Renal cortex interstitium (tissue), 11 donors: ENCODE measurements around the gene DCTN2. TPM values are rescaled to one million over a fixed set of nuclear protein-coding genes. Genes with fewer than 3 reads are reported as not detected.
"Not testable (repeated sequence)": the region's sequence is repeated elsewhere in the genome, so short reads cannot be mapped to it uniquely, and the experiment has no call there.

ENCODE experiments used
- DNase-seq, 11 donors: peaks; one replicate each; pipeline ENCODE4 v3.0.0-alpha.2; 2013; ENCODE audit warnings: low read depth in 9 of 11, low spot score in 4 of 11; ENCODE audit errors: extremely low read depth in 1 of 11
- polyA plus RNA-seq, 3 donors: library from polyadenylated mRNA; unstranded; fragments of 120-200 nt; gene quantifications; one replicate each; pipeline ENCODE4 v1.2.1, GENCODE V29; 2013; ENCODE audit not compliant: insufficient read length in 3 of 3

Gene DCTN2
- polyA plus RNA-seq, 3 donors = 160 to 172 (median 172) TPM

DNA sequence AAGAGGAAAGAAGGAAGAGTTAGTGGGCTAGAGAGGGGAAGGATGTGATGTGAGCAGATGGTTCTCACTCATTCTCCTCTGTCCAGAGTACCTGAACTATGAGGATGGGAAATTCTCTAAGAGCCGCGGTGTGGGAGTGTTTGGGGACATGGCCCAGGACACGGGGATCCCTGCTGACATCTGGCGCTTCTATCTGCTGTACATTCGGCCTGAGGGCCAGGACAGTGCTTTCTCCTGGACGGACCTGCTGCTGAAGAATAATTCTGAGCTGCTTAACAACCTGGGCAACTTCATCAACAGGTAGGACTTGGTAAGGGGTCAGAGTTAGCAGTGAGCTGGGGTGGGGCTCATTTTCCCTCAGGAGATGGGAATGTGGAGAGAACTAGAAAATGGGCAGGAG, 34.3 kb downstream of the DCTN2 start:
- DNase-seq = no peak

DNA sequence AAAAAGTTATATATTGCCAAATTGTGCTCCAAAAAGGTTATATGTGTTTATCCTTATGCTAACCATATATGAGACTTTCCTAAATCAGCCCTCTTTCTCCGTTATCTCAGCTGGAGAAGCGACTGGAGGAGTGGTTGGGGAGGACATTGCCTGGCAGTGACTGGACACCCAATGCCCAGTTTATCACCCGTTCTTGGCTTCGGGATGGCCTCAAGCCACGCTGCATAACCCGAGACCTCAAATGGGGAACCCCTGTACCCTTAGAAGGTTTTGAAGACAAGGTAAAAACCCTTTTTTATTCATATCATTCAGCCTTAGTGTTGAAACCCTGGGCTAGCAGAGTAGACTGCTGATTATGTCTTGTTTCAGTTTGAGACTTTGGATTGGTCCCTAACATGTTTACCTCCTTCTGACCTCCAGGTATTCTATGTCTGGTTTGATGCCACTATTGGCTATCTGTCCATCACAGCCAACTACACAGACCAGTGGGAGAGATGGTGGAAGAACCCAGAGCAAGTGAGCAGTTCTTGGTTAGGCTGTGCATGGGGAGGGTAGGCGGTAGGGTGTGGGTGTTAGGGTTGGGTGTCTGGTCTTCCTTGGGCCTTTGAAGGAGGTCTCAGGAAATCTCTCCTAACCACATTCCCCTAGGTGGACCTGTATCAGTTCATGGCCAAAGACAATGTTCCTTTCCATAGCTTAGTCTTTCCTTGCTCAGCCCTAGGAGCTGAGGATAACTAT, 35.2 kb downstream of the DCTN2 start:
- no peak for DNase-seq

DNA sequence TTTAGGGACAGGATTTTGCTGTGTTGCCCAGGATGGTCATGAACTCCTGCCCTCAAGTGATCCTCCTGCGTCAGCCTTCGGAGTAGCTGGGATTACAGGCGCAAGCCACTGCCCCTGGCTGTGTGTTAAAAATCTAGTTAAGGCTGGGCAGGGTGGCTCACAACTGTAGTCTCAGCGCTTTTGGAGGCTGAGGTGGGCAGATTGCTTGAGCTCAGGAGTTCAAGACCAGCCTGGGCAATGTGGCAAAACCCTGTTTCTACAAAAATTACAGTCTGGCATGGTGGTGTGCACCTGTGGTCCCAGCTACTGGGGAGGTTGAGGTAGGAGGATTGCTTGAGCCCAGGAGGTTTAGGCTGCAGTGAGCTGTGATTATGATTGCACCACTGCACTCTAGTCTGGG, 35.8 kb downstream of the DCTN2 start:
- DNase-seq = no peak

DNA sequence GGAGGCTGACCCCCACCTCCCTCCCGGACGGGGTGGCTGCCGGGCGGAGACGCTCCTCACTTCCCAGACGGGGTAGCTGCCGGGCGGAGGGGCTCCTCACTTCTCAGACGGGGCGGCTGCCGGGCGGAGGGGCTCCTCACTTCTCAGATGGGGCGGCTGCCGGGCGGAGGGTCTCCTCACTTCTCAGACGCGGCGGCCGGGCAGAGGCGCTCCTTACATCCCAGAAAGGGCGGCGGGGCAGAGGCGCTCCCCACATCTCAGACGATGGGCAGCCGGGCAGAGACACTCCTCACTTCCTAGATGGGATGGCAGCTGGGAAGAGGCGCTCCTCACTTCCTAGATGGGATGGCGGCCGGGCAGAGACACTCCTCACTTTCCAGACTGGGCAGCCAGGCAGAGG, 39.2 kb downstream of the DCTN2 start:
- DNase-seq = not testable (repeated sequence)

DNA sequence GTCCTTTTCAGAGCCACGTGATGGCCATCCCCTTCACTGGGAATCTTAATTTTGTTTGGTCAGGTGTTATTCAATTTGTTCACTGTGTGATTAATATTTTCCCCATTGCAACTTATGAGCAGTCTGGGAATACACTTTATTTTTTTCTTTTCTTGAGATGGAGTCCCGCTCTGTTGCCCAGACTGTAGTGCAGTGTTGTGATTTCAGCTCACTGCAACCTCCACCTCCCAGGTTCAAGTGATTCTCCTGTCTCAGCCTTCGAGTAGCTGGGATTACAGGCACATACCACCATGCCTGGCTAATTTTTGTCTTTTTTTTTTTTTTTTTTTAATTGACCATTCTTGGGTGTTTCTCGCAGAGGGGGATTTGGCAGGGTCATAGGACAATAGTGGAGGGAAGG, 40.5 kb downstream of the DCTN2 start:
- not testable (repeated sequence) for DNase-seq

DNA sequence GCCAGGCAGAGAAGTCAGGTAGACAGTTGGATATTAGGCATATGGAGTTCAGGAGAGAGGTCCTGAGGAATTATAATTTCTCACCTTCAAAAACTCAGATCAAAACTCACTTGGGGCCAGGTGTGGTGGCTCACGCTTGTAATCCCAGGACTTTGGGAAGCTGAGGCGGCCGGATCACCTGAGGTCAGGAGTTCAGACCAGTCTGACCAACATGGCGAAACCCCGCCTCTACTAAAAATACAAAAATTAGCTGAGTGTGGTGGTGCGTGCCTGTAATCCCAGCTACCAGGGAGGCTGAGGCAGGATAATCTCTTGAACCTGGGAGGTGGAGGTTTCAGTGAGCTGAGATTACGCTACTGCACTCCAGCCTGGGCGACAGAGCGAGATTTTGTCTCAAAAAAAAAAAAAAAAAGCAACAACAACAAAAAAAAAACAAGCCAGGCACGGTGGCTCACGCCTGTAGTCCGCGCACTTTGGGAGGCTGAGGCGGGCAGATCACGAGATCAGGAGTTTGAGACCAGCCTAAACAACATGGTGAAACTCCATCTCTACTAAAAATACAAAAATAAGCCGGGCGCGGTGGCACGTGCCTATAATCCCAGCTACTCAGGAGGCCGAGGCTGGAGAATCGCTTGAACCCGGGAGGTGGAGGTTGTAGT, 44.6 kb downstream of the DCTN2 start:
- not testable (repeated sequence) for DNase-seq

DNA sequence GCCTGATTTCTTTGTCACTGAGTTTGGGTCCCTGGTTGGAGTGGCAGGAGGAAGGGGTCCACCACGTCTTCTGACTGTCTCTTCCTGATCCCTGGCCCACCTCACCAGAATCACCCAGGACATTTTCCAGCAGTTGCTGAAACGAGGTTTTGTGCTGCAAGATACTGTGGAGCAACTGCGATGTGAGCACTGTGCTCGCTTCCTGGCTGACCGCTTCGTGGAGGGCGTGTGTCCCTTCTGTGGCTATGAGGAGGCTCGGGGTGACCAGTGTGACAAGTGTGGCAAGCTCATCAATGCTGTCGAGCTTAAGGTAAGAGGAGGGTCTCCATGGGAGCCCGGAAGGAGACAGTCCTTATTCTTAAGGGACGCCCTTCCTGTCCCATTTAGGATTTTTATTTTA, 46.8 kb downstream of the DCTN2 start:
- no peak for DNase-seq

DNA sequence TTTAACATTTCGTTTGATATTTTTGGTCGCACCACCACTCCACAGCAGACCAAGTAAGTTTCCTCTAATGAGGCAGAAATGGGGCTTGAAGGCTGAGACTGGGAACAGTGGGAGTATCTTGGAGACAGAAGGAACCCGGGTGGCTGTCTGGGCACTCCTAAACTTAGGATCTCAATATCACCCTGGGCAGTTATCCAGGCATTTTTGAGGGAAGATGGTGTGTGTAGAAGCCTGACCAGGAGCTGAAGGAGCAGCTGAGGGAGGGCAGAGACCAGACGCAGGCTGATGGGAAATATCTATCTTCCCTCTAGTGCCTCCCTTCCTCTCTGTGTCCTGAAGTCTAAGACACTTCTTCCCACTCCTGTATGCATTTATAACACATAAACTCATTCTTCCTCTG, 48.4 kb downstream of the DCTN2 start:
- DNase-seq = no peak

DNA sequence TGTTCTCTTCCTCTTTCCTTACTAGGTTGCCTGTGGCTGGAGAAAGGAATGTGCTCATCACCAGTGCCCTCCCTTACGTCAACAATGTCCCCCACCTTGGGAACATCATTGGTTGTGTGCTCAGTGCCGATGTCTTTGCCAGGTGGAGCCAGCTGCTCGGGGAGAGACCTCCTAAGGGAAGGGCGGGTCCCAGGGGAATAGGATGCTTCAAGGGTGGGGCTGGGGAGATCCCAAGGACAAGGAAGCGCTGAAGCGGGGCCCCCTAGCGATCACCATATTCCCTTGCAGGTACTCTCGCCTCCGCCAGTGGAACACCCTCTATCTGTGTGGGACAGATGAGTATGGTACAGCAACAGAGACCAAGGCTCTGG, 48.9 kb downstream of the DCTN2 start:
- DNase-seq = no peak

DNA sequence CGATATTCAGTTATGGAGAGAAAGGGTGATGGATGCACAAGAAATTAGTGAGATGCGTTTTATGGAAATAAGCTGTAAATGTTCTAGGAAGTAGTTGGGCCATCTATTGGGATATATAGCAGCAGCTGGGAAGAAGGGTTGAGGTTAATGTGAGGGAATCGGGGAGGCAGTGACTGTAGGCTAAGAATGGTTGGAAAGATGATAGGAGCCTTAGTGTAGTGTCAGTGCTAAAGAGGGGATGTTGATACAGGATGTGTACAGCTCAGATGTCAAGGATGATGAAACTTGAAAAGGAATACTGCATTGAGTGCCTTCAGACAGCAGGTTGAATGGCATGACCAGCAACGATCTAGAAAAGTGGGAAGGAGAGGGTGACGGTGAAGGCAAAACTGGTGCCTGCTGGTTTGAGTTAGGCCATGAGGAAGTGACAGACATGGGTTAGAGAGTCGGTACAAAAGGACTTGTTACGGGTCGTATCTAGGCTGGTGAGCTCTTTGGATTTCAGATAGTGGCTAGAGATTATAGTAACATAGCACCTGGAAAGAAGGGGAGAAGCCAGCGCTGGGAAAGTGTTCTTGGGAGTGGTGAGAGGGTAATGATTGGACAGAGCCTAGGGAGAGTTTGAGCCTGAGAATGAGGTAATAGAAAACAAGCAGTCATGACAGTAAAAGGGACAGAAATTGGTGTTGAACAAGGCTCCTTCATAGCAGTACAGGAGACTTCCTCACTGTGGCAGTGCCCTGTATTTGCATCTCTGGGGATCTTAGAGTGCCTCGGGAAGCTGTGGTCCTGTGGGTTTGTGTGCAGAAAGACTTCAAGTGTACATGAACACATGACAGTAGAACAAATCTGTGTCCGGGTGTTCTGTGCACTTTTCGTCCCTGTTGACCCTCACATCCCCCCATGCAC, 49.5 kb downstream of the DCTN2 start:
- no peak for DNase-seq

DNA sequence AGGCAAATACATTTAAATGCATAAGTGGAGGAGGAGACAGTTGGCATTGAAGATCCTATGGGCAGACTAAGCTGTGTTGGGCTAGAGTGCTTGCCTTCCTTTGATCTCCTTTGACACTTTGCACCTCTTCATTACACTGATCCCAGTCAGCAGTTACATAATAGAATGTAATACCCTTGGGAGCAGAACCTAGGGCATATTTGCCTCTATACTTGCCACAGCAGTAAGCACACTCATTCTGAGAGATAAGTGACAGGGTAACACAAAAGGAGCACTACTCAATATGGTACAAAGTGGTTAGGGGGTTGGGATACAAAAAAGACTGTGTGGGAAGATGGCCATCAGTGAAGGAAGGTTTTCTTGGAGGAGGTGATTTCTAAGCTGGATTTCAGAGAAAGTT, 50.2 kb downstream of the DCTN2 start:
- DNase-seq = no peak

DNA sequence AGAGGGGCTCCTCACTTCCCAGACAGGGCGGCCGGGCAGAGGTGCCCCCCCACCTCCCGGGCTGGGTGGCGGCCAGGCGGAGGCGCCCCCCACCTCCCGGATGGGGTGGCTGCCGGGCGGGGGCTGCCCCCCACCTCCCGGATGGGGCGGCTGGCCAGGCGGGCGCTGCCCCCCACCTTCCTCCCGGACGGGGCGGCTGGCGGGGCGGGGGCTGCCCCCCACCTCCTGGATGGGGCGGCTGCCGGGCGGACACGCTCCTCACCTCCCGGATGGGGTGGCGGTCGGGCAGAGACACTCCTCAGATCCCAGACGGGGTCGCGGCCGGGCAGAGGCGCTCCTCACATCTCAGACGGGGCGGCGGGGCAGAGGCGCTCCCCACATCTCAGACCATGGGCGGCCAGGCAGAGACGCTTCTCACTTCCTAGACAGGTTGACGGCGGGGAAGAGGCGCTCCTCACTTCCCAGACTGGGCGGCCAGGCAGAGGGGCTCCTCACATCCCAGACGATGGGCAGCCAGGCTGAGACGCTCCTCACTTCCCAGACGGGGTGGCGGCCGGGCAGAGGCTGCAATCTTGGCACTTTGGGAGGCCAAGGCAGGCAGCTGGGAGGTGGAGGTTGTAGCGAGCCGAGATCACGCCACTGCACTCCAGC, 51.8 kb downstream of the DCTN2 start:
- DNase-seq = not testable (repeated sequence)

DNA sequence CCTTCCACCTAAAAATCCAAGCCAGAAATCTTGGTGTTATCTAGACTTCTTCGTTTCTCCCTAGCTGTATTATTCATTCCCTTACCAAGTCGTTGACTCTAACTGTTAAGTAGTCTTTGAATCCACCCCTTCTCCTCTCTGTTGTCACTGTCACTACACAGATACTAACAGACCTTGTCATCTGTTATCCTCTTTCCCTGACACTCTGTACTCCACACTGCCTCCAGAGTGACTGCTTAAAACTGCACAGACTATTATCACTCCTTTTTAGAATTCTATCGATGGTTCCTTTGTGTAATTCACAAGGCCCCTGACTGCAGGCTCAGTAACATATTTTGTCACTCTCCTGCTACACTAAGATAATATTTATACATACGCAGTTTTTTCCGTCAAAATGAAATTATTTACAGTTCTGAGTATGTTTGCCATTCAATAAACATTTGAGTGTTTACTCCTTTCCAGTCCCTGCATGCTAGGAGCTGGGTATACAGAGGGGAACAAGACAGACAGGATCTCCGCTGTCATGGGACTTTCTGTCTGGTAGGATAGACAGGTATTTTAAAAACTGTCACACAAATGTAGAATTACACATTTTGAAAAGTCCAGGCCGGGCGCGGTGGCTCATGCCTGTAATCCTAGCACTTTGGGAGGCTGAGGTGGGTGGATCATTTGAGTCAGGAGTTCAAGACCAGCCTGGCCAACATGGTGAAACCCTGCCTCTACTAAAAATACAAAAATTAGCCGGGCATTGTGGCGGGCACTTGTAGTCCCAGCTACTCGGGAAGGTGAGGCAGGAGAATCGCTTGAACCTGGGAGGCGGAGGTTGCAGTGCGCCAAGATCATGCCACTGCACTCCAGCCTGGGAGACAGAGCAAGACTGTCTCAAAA, 55.4 kb downstream of the DCTN2 start:
- DNase-seq = no peak

DNA sequence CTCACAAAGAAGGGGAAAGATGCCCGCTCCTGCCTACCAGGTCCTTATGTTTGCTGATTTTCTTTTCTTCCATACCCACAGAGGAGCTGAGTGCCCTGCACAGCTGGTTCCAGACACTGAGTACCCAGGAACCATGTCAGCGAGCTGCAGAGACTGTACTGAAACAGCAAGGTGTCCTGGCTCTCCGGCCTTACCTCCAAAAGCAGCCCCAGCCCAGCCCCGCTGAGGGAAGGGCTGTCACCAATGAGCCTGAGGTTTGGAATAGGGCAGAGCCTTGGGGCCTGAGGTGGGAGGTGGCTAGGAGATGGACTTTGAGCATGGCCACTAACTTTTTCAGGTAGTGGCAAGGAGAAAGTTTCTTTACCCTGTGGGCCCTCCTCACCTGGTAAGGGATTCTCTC, 56.9 kb downstream of the DCTN2 start:
- no peak for DNase-seq

DNA sequence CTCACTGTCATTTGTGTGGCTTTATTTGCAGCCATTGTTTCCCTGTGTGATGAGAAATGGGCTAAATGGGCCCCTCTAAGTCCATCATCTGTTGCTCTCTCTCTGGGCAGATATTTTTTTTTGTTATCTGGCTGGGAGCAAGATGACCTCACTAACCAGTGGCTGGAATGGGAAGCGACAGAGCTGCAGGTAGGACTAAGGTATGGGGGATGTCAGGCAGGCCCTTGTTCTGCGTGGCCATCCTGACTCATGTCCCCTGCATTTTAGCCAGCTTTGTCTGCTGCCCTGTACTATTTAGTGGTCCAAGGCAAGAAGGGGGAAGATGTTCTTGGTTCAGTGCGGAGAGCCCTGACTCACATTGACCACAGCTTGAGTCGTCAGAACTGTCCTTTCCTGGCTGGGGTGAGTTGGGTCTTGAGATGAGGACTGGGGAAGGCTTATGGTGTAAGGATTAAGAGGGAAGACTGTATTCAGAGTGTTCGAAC, 57.8 kb downstream of the DCTN2 start:
- DNase-seq = no peak

DNA sequence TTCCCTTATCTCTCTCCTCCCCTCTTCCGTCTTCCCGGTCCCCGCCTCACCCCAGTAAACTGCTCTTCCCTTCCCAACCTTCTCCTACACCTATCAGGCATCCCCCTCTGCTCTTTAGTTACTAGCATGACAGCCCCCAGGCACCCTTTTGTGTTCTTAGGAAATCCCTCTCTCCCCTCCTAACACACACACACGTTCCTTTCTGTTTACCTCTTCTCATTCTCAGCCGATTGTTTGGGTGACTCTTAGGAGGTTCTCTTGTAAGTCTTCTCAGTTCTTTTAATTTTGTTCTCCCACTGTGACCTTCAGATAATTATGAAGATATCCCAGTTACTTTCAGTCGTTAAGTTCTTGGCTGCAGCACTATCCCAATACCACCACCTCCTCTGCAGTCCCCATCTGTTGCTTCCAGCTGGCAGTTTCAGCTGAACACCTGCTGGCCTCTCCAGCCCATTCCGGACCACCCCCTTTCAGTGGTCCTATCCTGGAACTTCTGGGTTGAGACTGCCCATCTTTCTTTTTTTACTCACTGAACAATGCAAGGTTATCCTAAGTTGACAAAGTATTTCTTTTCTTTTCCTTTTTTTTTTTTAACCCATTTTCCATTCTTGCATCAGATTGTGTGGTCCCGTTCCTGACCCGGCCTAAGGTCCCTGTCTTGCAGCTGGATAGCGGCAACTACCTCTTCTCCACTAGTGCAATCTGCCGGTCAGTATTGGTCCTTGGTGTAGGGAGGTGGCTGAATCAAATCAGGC, 58.4 kb downstream of the DCTN2 start:
- no peak for DNase-seq

DNA sequence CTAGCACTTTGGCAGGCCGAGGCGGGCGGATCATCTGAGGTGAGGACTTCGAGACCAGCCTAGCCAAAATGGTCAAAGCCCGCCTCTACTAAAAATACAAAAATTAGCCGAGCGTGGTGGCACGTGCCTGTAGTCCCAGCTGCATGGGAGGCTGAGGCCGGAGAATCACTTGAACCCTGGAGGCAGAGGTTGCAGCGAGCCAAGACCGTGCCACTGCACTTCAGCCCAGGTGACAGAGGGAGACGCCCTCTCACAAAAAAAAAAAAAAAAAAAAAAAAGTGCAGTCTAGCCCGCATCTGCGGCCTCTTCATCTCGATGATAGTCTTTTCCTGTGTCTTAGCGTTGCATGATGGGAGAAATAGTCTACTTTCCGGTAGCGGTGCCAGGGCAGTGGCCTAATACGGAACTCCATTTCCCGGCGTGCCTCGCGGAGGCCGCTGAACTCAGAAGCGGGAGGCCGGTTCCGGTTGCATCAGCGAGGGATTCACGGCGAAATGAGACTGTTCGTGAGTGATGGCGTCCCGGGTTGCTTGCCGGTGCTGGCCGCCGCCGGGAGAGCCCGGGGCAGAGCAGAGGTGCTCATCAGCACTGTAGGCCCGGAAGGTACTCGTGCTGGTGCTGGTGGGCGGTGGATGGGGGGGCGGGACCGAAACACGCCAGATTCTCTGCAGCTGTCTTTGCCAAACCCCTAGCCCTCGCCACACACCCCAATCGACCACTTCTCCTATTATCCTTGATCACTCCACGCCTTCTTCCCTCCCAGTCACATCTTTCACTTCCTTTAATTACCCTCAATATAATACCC, 59.2 kb downstream of the DCTN2 start, which contains the start of gene MARS1:
TSS of gene MARS1 (plus strand) at position 472 of the 805 bp plus-strand sequence. CDS start at position 495, 23 bp downstream.
- DNase-seq = peak; percentile 80 to 97 (median 92)
